Osteoblast (primary cell): ENCODE measurements around the gene HLA-DMB. TPM values are rescaled to one million over a fixed set of nuclear protein-coding genes. Genes with fewer than 3 reads are reported as not detected.

Experiments
- DNase-seq: peaks from one replicate; pipeline ENCODE4 v3.0.0; 2011; ENCODE audit warnings: low spot score, mixed read lengths; ENCODE audit not compliant: insufficient read length; ENCODE audit errors: missing footprints
- H2AFZ ChIP-seq: 2 replicates; pipeline ENCODE4 v1.6.0; 2011; ENCODE audit warnings: mild to moderate bottlenecking, low read length
- H3K27ac ChIP-seq: 2 replicates; pipeline ENCODE4 v1.5.1; 2011; ENCODE audit warnings: mild to moderate bottlenecking, low read depth, low read length, moderate library complexity
- H3K27me3 ChIP-seq: 2 replicates; pipeline ENCODE4 v1.6.0; 2012; ENCODE audit warnings: mild to moderate bottlenecking, control low read depth, inconsistent platforms, low read length, moderate library complexity; ENCODE audit not compliant: insufficient read depth
- H3K36me3 ChIP-seq: 2 replicates; pipeline ENCODE4 v1.5.1; 2011; ENCODE audit warnings: mild to moderate bottlenecking, low read length, control low read depth, moderate library complexity; ENCODE audit not compliant: insufficient read depth
- H3K4me1 ChIP-seq: 2 replicates; pipeline ENCODE4 v1.5.1; 2011; ENCODE audit warnings: mild to moderate bottlenecking, low read length, control low read depth, moderate library complexity; ENCODE audit not compliant: insufficient read depth
- H3K4me2 ChIP-seq: 2 replicates; pipeline ENCODE4 v1.6.0; 2011; ENCODE audit warnings: mild to moderate bottlenecking, low read length; ENCODE audit not compliant: insufficient read depth
- H3K4me3 ChIP-seq: fragments of 200-600 bp; sonication (generic); 3 replicates; pipeline ENCODE4 v1.5.1; 2012; ENCODE audit warnings: mild to moderate bottlenecking, low read length, inconsistent platforms; ENCODE audit not compliant: insufficient read depth
- H3K79me2 ChIP-seq: 2 replicates; pipeline ENCODE4 v1.6.0; 2012; ENCODE audit warnings: mild to moderate bottlenecking, low read length, control low read depth, inconsistent platforms; ENCODE audit not compliant: insufficient read depth
- H3K9me3 ChIP-seq: 2 replicates; pipeline ENCODE4 v1.5.1; 2011; ENCODE audit warnings: low read depth, low read length, control low read depth
- H4K20me1 ChIP-seq: 2 replicates; pipeline ENCODE4 v1.6.0; 2012; ENCODE audit warnings: mild to moderate bottlenecking, low read length, control low read depth; ENCODE audit not compliant: insufficient read depth
- CTCF ChIP-seq: IDR thresholded peaks from 2 replicates; pipeline ENCODE4 v1.5.1; 2011; ENCODE audit warnings: mild to moderate bottlenecking, low read depth, low read length, moderate library complexity; ENCODE audit errors: extremely low read depth
- small RNA-seq: library from RNA; depleted of rRNA; stranded (forward); fragments of <200 nt; gene quantifications from one replicate; pipeline ENCODE3, GENCODE V24; 2012
- total RNA-seq: library from RNA; depleted of rRNA; stranded (reverse); fragments of >200 nt; gene quantifications from 2 replicates; pipeline ENCODE4 v1.2.3, GENCODE V29; 2012

The HLA-DMB gene
- total RNA-seq, 1 donor: 2.2 TPM

- peak; percentile 11 for DNase-seq
- H3K27ac ChIP-seq: no peak overlapping the region
- no peaks in the 10 kb centered on the region for H3K79me2 ChIP-seq
- H3K4me3 ChIP-seq: no peak overlapping the region
- H3K27me3 ChIP-seq: no peaks in the 10 kb centered on the region
- no peak overlapping the region for H2AFZ ChIP-seq
- H4K20me1 ChIP-seq: no peaks in the 10 kb centered on the region
- H3K4me2 ChIP-seq: no peak overlapping the region
- no peaks in the 10 kb centered on the region for H3K9me3 ChIP-seq
- no peaks in the 10 kb centered on the region for H3K36me3 ChIP-seq
- peaks cover 38% of the 10 kb centered on the region for H3K4me1 ChIP-seq
- TF ChIP-seq CTCF: peak; percentile 54
These were observed 55.0 kb downstream of the HLA-DMB start for GRCh38 chr6:32885698-32886286.

Small RNA genes lying within 50 kb of the gene (small RNA-seq; reads per million reads assigned to genes)
- gene HLA-Z: not detected

Other genes with a start within 250 kb of the HLA-DMB start
- not detected in 2 replicates for gene HLA-DQA2, start 199.6 kb downstream of the HLA-DMB start, total RNA-seq
- gene HLA-DQB2, start 177.5 kb downstream of the HLA-DMB start, total RNA-seq: not detected in 2 replicates
- gene HLA-DOB, start 124.0 kb downstream of the HLA-DMB start, total RNA-seq: 0.36 TPM in 1 of 2 replicates, not detected in the other
- 12.4 and 20.6 TPM in 2 replicates for gene TAP2, start 102.3 kb downstream of the HLA-DMB start, total RNA-seq
- gene PSMB8, start 97.0 kb downstream of the HLA-DMB start, total RNA-seq: 67.3 and 83.4 TPM in 2 replicates
- 42.3 and 43.6 TPM in 2 replicates for gene TAP1, start 87.3 kb downstream of the HLA-DMB start, total RNA-seq
- gene PSMB9, start 86.8 kb downstream of the HLA-DMB start, total RNA-seq: 20.3 and 29.8 TPM in 2 replicates
- 9.0 and 20.0 TPM in 2 replicates for gene HLA-DMA, start 12.1 kb upstream of the HLA-DMB start, total RNA-seq
- gene BRD2, start 27.6 kb upstream of the HLA-DMB start, total RNA-seq: 116 and 119 TPM in 2 replicates
- gene HLA-DOA, start 68.6 kb upstream of the HLA-DMB start, total RNA-seq: under 0.01 and 2.4 TPM in 2 replicates
- gene HLA-DPA1, start 132.6 kb upstream of the HLA-DMB start, total RNA-seq: 5.4 and 30.4 TPM in 2 replicates
- gene HLA-DPB1, start 135.0 kb upstream of the HLA-DMB start, total RNA-seq: 8.7 and 12.4 TPM in 2 replicates